WTC11 (cell line): Measurements from ENCODE around the gene OMA1.

Experiments used
- CTCF ChIP-seq: fragments of 200-600 bp; IDR thresholded peaks from 2 replicates; pipeline ENCODE4 v1.8.0; 2022; ENCODE audit warnings: antibody characterized with exemption
- TF ChIP-seq, protein P1 (sequence below): sonication (generic); formaldehyde crosslinking; IDR thresholded peaks from 2 replicates; pipeline ENCODE4 v1.8.0; 2022; ENCODE audit warnings: mild to moderate bottlenecking, missing genetic modification reagents

DNA sequence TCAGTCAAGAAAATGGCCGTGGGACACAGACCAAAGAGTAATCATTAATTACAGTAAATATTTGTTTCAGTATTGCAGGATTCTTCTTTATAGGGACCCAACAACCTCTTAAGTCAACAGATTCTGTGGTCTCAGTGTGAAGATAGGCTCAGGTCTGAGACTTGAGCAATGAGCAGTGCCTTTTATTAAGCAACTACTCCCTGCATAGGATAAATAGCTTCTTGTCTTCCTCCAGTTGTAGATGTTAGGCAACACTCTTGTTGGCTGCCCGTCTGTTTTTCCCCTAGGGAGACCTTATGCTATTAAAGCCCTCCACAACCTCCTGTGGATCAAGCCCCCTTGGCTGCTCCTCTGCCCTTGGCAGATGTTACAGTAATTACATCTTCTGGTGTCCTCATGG is 1.8 kb upstream of the OMA1 start:
- TF ChIP-seq, protein P1, sequence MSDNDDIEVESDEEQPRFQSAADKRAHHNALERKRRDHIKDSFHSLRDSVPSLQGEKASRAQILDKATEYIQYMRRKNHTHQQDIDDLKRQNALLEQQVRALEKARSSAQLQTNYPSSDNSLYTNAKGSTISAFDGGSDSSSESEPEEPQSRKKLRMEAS: no peak
- no peak for TF ChIP-seq CTCF
